K562 (cell line): ENCODE results near the gene ULK3. TPM values are rescaled to one million over a fixed set of nuclear protein-coding genes. Genes with fewer than 3 reads are reported as not detected.

Experiments
- CC2D1A ChIP-seq: fragments of 450-650 bp; IDR thresholded peaks from 2 replicates; pipeline ENCODE4 v1.6.1; 2017; ENCODE audit warnings: mild to moderate bottlenecking
- EP400 ChIP-seq: fragments of 450-650 bp; IDR thresholded peaks from 2 replicates; pipeline ENCODE4 v1.6.1; 2017; ENCODE audit warnings: antibody characterized with exemption, mild to moderate bottlenecking, moderate library complexity
- FOXM1 ChIP-seq, 2 experiments: fragments of 450-650 bp in 1 of 2; sonication (generic) in 1 of 2; formaldehyde crosslinking in 1 of 2; IDR thresholded peaks; 2 replicates each; pipeline versions ENCODE4 v1.6.1 to v1.9.0; 2017 to 2022; ENCODE audit warnings: low read depth in 2 of 2, mild to moderate bottlenecking in 2 of 2, missing genetic modification reagents in 1 of 2, moderate library complexity in 1 of 2
- GATAD2A ChIP-seq: fragments of 450-650 bp; IDR thresholded peaks from 2 replicates; pipeline ENCODE4 v1.6.1; 2017
- NR3C1 ChIP-seq: sonication (generic); formaldehyde crosslinking; IDR thresholded peaks from 2 replicates; pipeline ENCODE4 v1.8.1; 2022; ENCODE audit warnings: missing genetic modification reagents
- TAF9B ChIP-seq: fragments of 450-650 bp; IDR thresholded peaks from 2 replicates; pipeline ENCODE4 v1.6.1; 2018; ENCODE audit warnings: mild to moderate bottlenecking; ENCODE audit not compliant: partially characterized antibody
- ZNF436 ChIP-seq: fragments of 250-450, 450-650 bp; sonication (Bioruptor Pico); formaldehyde crosslinking; IDR thresholded peaks from 2 replicates; pipeline ENCODE4 v1.7.0; 2020; ENCODE audit warnings: mild to moderate bottlenecking
- ZNF778 ChIP-seq: fragments of 450-650 bp; formaldehyde crosslinking; IDR thresholded peaks from 2 replicates; pipeline ENCODE4 v1.4.0; 2020; ENCODE audit warnings: mild to moderate bottlenecking, moderate library complexity
- polyA plus RNA-seq, 8 experiments: library from polyadenylated mRNA; depleted of rRNA in 4 of 8; stranded (reverse) in 5 of 8; unstranded in 3 of 8; fragments of >200 nt; fragmentation: Nextera tagmentation in 2 of 8; fragmentation: Illumina TruSeq in 1 of 8; extraction: Ambion mirVana in 2 of 8; extraction: Trizol in 1 of 8; gene quantifications; 2 replicates each; pipeline versions ENCODE4 v1.2.1 to v1.2.3, GENCODE V29; 2011 to 2014; ENCODE audit warnings: inconsistent platforms in 1 of 8, missing spikeins in 1 of 8
- total RNA-seq, 7 experiments: library from RNA; depleted of rRNA in 6 of 7; stranded (reverse); fragments of >200 nt in 6 of 7; fragmentation: Illumina TruSeq in 2 of 7; extraction: Trizol in 2 of 7; gene quantifications; 2 replicates each; pipeline versions ENCODE4 v1.2.1 to v1.2.3, GENCODE V29; 2011 to 2021; ENCODE audit warnings: low replicate concordance in 1 of 7
- TF ChIP-seq, protein P1 (sequence below), 2 experiments: fragments of 150-350 bp in 1 of 2; IDR thresholded peaks; 2 replicates each; pipeline ENCODE4 v1.6.1; 2012 to 2016; ENCODE audit warnings: low read depth in 2 of 2, low read length in 2 of 2, mild to moderate bottlenecking in 1 of 2, moderate library complexity in 1 of 2
- TF ChIP-seq, protein P2 (sequence below): sonication (generic); formaldehyde crosslinking; IDR thresholded peaks from 2 replicates; pipeline ENCODE4 v1.5.0; 2020; ENCODE audit warnings: missing genetic modification reagents
- TF ChIP-seq, protein P3 (sequence below): fragments of 450-650 bp; IDR thresholded peaks from 2 replicates; pipeline ENCODE4 v1.6.1; 2016; ENCODE audit warnings: mild to moderate bottlenecking, moderate library complexity

The ULK3 gene
- total and polyA plus RNA-seq, 9 of the 15 experiments (the other 6 are each of a cell fraction or from before 2014, with no cell fraction given) = 0.68 to 68.0 (median 34.9) TPM

DNA sequence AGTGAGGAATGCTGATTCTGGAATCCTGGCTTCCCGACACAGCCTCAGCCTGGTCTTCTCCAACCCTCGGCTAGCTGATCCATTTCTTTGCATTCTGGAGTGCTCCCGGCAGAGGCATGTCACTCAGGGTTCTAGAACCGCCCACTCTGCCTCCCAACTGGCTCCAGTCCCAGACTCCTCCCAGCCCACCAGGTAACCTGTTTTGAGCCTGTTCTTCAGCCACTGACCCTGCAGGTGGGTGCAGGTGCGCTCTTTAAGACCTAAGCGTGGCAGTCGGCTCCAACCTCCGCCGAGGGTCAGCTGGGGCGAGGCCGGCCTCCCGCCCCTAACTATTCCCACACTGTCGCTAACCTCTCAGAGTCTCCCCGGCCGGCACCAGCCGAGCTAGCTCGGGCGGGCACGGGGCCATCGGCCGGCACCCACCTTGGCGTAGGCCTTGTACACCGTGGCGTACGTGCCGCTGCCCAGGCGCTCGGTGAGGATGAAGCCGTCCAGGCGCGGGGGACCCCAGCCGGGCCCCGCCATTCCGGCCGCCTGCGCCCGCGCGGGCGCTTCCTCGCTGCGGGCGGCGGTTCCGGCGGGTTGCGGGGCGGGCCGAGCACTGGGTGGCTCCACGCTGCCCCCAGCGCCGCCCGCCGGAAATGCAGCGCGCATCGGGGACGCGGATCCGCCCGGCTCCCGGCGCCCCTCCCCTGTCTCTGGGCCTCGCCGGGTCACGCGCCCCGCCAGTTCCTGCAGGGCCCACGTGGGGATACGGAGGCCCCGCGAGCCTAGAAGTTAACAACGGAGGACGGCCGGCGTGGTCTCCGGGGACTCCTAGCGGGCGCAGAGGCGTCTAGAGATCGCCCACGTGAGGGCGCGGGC, at the start of gene ULK3 (continued):
- TF ChIP-seq, protein P1, sequence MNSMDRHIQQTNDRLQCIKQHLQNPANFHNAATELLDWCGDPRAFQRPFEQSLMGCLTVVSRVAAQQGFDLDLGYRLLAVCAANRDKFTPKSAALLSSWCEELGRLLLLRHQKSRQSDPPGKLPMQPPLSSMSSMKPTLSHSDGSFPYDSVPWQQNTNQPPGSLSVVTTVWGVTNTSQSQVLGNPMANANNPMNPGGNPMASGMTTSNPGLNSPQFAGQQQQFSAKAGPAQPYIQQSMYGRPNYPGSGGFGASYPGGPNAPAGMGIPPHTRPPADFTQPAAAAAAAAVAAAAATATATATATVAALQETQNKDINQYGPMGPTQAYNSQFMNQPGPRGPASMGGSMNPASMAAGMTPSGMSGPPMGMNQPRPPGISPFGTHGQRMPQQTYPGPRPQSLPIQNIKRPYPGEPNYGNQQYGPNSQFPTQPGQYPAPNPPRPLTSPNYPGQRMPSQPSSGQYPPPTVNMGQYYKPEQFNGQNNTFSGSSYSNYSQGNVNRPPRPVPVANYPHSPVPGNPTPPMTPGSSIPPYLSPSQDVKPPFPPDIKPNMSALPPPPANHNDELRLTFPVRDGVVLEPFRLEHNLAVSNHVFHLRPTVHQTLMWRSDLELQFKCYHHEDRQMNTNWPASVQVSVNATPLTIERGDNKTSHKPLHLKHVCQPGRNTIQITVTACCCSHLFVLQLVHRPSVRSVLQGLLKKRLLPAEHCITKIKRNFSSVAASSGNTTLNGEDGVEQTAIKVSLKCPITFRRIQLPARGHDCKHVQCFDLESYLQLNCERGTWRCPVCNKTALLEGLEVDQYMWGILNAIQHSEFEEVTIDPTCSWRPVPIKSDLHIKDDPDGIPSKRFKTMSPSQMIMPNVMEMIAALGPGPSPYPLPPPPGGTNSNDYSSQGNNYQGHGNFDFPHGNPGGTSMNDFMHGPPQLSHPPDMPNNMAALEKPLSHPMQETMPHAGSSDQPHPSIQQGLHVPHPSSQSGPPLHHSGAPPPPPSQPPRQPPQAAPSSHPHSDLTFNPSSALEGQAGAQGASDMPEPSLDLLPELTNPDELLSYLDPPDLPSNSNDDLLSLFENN (IDR thresholded peaks at IDR 0.05; ENCODE audit: low read depth in 2 of 2, low read length in 2 of 2) = no peak
- TF ChIP-seq FOXM1 (IDR thresholded peaks at IDR 0.05; ENCODE audit: low read depth) (no peak), FOXM1 (CRISPR knock-in tag; IDR thresholded peaks at IDR 0.05; ENCODE audit: low read depth) (no peak; the same call in 1 of the 2 replicates), GATAD2A (0 out of 2 replicates have a peak, but pooled peaks have one; percentile 68), TAF9B (no peak), NR3C1 (CRISPR knock-in tag) (peak; percentile 69; the same call in 1 of the 2 replicates), ZNF778 (CRISPR knock-in tag) (no peak), EP400 (peak; percentile 91), CC2D1A (no peak), ZNF436 (CRISPR knock-in tag) (0 out of 2 replicates have a peak, but pooled peaks have one; percentile 22)
- TF ChIP-seq, protein P2, sequence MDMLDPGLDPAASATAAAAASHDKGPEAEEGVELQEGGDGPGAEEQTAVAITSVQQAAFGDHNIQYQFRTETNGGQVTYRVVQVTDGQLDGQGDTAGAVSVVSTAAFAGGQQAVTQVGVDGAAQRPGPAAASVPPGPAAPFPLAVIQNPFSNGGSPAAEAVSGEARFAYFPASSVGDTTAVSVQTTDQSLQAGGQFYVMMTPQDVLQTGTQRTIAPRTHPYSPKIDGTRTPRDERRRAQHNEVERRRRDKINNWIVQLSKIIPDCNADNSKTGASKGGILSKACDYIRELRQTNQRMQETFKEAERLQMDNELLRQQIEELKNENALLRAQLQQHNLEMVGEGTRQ (CRISPR knock-in tag) = peak; percentile 92
- TF ChIP-seq, protein P3, sequence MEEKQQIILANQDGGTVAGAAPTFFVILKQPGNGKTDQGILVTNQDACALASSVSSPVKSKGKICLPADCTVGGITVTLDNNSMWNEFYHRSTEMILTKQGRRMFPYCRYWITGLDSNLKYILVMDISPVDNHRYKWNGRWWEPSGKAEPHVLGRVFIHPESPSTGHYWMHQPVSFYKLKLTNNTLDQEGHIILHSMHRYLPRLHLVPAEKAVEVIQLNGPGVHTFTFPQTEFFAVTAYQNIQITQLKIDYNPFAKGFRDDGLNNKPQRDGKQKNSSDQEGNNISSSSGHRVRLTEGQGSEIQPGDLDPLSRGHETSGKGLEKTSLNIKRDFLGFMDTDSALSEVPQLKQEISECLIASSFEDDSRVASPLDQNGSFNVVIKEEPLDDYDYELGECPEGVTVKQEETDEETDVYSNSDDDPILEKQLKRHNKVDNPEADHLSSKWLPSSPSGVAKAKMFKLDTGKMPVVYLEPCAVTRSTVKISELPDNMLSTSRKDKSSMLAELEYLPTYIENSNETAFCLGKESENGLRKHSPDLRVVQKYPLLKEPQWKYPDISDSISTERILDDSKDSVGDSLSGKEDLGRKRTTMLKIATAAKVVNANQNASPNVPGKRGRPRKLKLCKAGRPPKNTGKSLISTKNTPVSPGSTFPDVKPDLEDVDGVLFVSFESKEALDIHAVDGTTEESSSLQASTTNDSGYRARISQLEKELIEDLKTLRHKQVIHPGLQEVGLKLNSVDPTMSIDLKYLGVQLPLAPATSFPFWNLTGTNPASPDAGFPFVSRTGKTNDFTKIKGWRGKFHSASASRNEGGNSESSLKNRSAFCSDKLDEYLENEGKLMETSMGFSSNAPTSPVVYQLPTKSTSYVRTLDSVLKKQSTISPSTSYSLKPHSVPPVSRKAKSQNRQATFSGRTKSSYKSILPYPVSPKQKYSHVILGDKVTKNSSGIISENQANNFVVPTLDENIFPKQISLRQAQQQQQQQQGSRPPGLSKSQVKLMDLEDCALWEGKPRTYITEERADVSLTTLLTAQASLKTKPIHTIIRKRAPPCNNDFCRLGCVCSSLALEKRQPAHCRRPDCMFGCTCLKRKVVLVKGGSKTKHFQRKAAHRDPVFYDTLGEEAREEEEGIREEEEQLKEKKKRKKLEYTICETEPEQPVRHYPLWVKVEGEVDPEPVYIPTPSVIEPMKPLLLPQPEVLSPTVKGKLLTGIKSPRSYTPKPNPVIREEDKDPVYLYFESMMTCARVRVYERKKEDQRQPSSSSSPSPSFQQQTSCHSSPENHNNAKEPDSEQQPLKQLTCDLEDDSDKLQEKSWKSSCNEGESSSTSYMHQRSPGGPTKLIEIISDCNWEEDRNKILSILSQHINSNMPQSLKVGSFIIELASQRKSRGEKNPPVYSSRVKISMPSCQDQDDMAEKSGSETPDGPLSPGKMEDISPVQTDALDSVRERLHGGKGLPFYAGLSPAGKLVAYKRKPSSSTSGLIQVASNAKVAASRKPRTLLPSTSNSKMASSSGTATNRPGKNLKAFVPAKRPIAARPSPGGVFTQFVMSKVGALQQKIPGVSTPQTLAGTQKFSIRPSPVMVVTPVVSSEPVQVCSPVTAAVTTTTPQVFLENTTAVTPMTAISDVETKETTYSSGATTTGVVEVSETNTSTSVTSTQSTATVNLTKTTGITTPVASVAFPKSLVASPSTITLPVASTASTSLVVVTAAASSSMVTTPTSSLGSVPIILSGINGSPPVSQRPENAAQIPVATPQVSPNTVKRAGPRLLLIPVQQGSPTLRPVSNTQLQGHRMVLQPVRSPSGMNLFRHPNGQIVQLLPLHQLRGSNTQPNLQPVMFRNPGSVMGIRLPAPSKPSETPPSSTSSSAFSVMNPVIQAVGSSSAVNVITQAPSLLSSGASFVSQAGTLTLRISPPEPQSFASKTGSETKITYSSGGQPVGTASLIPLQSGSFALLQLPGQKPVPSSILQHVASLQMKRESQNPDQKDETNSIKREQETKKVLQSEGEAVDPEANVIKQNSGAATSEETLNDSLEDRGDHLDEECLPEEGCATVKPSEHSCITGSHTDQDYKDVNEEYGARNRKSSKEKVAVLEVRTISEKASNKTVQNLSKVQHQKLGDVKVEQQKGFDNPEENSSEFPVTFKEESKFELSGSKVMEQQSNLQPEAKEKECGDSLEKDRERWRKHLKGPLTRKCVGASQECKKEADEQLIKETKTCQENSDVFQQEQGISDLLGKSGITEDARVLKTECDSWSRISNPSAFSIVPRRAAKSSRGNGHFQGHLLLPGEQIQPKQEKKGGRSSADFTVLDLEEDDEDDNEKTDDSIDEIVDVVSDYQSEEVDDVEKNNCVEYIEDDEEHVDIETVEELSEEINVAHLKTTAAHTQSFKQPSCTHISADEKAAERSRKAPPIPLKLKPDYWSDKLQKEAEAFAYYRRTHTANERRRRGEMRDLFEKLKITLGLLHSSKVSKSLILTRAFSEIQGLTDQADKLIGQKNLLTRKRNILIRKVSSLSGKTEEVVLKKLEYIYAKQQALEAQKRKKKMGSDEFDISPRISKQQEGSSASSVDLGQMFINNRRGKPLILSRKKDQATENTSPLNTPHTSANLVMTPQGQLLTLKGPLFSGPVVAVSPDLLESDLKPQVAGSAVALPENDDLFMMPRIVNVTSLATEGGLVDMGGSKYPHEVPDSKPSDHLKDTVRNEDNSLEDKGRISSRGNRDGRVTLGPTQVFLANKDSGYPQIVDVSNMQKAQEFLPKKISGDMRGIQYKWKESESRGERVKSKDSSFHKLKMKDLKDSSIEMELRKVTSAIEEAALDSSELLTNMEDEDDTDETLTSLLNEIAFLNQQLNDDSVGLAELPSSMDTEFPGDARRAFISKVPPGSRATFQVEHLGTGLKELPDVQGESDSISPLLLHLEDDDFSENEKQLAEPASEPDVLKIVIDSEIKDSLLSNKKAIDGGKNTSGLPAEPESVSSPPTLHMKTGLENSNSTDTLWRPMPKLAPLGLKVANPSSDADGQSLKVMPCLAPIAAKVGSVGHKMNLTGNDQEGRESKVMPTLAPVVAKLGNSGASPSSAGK = peak; percentile 93
